HG02759 (cell line): Measurements from ENCODE around the gene ANTXR2.

Experiments
- ATAC-seq: cut with Tn5 transposase; IDR thresholded peaks from one replicate; pipeline ENCODE4 v1.9.1; 2021; ENCODE audit warnings: mild to moderate bottlenecking, moderate library complexity; ENCODE audit not compliant: unreplicated experiment

ANTXR2 gene

GRCh38 chr4:80070880-80071603, 2.0 kb downstream of the ANTXR2 start:
- ATAC-seq, result no peak

- ATAC-seq, result no peak
These were observed 2.9 kb downstream of the ANTXR2 start for GRCh38 chr4:80069837-80070731.

- no peak for ATAC-seq
These were observed 3.8 kb downstream of the ANTXR2 start for GRCh38 chr4:80069108-80069836.

GRCh38 chr4:80065601-80066000, 7.4 kb downstream of the ANTXR2 start:
- no peak for ATAC-seq

- ATAC-seq, result no peak
These were observed 10.5 kb downstream of the ANTXR2 start for GRCh38 chr4:80062527-80062926.

- ATAC-seq, result no peak
These were observed 12.2 kb downstream of the ANTXR2 start for GRCh38 chr4:80060804-80061203.

- peak; percentile 98 for ATAC-seq
These were observed 14.3 kb downstream of the ANTXR2 start for GRCh38 chr4:80058740-80059139.

GRCh38 chr4:80054375-80054774, 18.7 kb downstream of the ANTXR2 start:
- ATAC-seq, result no peak

- ATAC-seq, result no peak
These were observed 19.7 kb downstream of the ANTXR2 start for GRCh38 chr4:80053140-80053910.

- ATAC-seq, result no peak
These were observed 23.1 kb downstream of the ANTXR2 start for GRCh38 chr4:80049813-80050534.

GRCh38 chr4:80049402-80049801, 23.6 kb downstream of the ANTXR2 start:
- ATAC-seq, result no peak

- ATAC-seq, result no peak
These were observed 27.2 kb downstream of the ANTXR2 start for GRCh38 chr4:80045786-80046185.

GRCh38 chr4:80043541-80043940, 29.5 kb downstream of the ANTXR2 start:
- ATAC-seq, result no peak

- no peak for ATAC-seq
These were observed 30.2 kb downstream of the ANTXR2 start for GRCh38 chr4:80042821-80043220.

GRCh38 chr4:80037864-80038263, 35.2 kb downstream of the ANTXR2 start:
- no peak for ATAC-seq

GRCh38 chr4:80036949-80037685, 35.9 kb downstream of the ANTXR2 start:
- no peak for ATAC-seq

GRCh38 chr4:80036306-80036705, 36.7 kb downstream of the ANTXR2 start:
- ATAC-seq, result no peak

GRCh38 chr4:80035336-80035735, 37.7 kb downstream of the ANTXR2 start:
- ATAC-seq, result no peak

GRCh38 chr4:80033581-80033980, 39.4 kb downstream of the ANTXR2 start:
- ATAC-seq, result no peak
